WTC11 (cell line): Measurements from ENCODE around the gene FAM177B.

Experiments used
- ATF3 ChIP-seq: sonication (generic); formaldehyde crosslinking; conservative IDR thresholded peaks from 2 replicates; pipeline ENCODE4 v1.8.1; 2022; ENCODE audit warnings: mild to moderate bottlenecking, missing genetic modification reagents
- CTCF ChIP-seq: fragments of 200-600 bp; IDR thresholded peaks from 2 replicates; pipeline ENCODE4 v1.8.0; 2022; ENCODE audit warnings: antibody characterized with exemption
- E2F1 ChIP-seq: sonication (generic); formaldehyde crosslinking; IDR thresholded peaks from 2 replicates; pipeline ENCODE4 v1.8.0; 2022; ENCODE audit warnings: mild to moderate bottlenecking, missing genetic modification reagents
- MAX ChIP-seq: sonication (generic); formaldehyde crosslinking; IDR thresholded peaks from 2 replicates; pipeline ENCODE4 v1.8.0; 2022; ENCODE audit warnings: mild to moderate bottlenecking, missing genetic modification reagents
- TEAD4 ChIP-seq: sonication (generic); formaldehyde crosslinking; IDR thresholded peaks from 2 replicates; pipeline ENCODE4 v1.8.0; 2022; ENCODE audit warnings: mild to moderate bottlenecking, missing genetic modification reagents
- ZNF232 ChIP-seq: sonication (generic); formaldehyde crosslinking; IDR thresholded peaks from 2 replicates; pipeline ENCODE4 v1.8.0; 2022; ENCODE audit warnings: mild to moderate bottlenecking, missing genetic modification reagents

GRCh38 chr1:222783051-222783450, 46.0 kb downstream of the FAM177B start:
- no peak for TF ChIP-seq E2F1
- TF ChIP-seq ZNF232 (CRISPR knock-in tag) = no peak
- no peak for TF ChIP-seq MAX (CRISPR knock-in tag)
- no peak for TF ChIP-seq ATF3 (CRISPR knock-in tag)
- no peak for TF ChIP-seq CTCF
- TF ChIP-seq TEAD4 (CRISPR knock-in tag) = no peak
